Hepatocyte (in vitro differentiated cells): ENCODE data around the gene KCNH6.

ENCODE experiments used
- EZH2 ChIP-seq: fragments of 200-600 bp; sonication (generic); IDR thresholded peaks from 2 replicates; pipeline ENCODE4 v1.6.1; 2016; ENCODE audit warnings: antibody characterized with exemption, mild to moderate bottlenecking, borderline replicate concordance
- TF ChIP-seq, protein P1 (sequence below): fragments of 200-600 bp; sonication (generic); IDR thresholded peaks from 2 replicates; pipeline ENCODE4 v1.5.1; 2016; ENCODE audit warnings: antibody characterized with exemption, mild to moderate bottlenecking; ENCODE audit not compliant: poor library complexity

- TF ChIP-seq, protein P1, sequence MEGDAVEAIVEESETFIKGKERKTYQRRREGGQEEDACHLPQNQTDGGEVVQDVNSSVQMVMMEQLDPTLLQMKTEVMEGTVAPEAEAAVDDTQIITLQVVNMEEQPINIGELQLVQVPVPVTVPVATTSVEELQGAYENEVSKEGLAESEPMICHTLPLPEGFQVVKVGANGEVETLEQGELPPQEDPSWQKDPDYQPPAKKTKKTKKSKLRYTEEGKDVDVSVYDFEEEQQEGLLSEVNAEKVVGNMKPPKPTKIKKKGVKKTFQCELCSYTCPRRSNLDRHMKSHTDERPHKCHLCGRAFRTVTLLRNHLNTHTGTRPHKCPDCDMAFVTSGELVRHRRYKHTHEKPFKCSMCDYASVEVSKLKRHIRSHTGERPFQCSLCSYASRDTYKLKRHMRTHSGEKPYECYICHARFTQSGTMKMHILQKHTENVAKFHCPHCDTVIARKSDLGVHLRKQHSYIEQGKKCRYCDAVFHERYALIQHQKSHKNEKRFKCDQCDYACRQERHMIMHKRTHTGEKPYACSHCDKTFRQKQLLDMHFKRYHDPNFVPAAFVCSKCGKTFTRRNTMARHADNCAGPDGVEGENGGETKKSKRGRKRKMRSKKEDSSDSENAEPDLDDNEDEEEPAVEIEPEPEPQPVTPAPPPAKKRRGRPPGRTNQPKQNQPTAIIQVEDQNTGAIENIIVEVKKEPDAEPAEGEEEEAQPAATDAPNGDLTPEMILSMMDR: no peak
- TF ChIP-seq EZH2: no peak
These were observed 38.7 kb downstream of the KCNH6 start for GRCh38 chr17:63561819-63562218.
